Liver (tissue), 9 donors: ENCODE data around the gene ANKRD33B. TPM values are rescaled to one million over a fixed set of nuclear protein-coding genes. Genes with fewer than 3 reads are reported as not detected.

Experiments
- DNase-seq: peaks from one replicate; pipeline ENCODE4 v3.0.0-alpha.2; 2017; ENCODE audit warnings: low spot score
- H3K27ac ChIP-seq, 2 donors: one replicate each; pipeline ENCODE4 v1.7.0; 2013; ENCODE audit warnings: inconsistent platforms in 2 of 2, low read length in 2 of 2, control low read depth in 1 of 2, low read depth in 1 of 2, mild to moderate bottlenecking in 1 of 2
- H3K27me3 ChIP-seq, 4 donors: one replicate each; pipeline versions ENCODE4 v1.6.1 to v1.7.0; 2013; ENCODE audit warnings: low read length in 3 of 4, inconsistent platforms in 1 of 4, mild to moderate bottlenecking in 1 of 4, moderate library complexity in 1 of 4; ENCODE audit not compliant: control insufficient read depth in 4 of 4, insufficient read depth in 4 of 4
- H3K36me3 ChIP-seq, 4 donors: one replicate each; pipeline versions ENCODE4 v1.6.1 to v1.7.0; 2013; ENCODE audit warnings: low read length in 3 of 4, mild to moderate bottlenecking in 3 of 4, low read depth in 1 of 4, moderate library complexity in 1 of 4; ENCODE audit not compliant: control insufficient read depth in 4 of 4, insufficient read depth in 3 of 4
- H3K4me1 ChIP-seq, 4 donors: one replicate each; pipeline versions ENCODE4 v1.6.1 to v1.7.0; 2013; ENCODE audit warnings: low read length in 3 of 4, mild to moderate bottlenecking in 3 of 4, moderate library complexity in 1 of 4; ENCODE audit not compliant: control insufficient read depth in 4 of 4, insufficient read depth in 4 of 4
- H3K4me3 ChIP-seq, 3 donors: one replicate each; pipeline versions ENCODE4 v1.6.1 to v1.7.0; 2013; ENCODE audit warnings: low read length in 3 of 3, control low read depth in 1 of 3, low read depth in 1 of 3, mild to moderate bottlenecking in 1 of 3
- H3K9ac ChIP-seq, 2 donors: one replicate each; pipeline ENCODE4 v1.7.0; 2013; ENCODE audit warnings: low read length in 2 of 2, mild to moderate bottlenecking in 2 of 2, moderate library complexity in 2 of 2, control low read depth in 1 of 2, low read depth in 1 of 2
- H3K9me3 ChIP-seq, 4 donors: one replicate each; pipeline versions ENCODE4 v1.6.1 to v1.7.0; 2013; ENCODE audit warnings: low read length in 3 of 4; ENCODE audit not compliant: control insufficient read depth in 4 of 4
- EGR1 ChIP-seq, 2 donors: IDR thresholded peaks; 2 replicates each; pipeline ENCODE4 v1.6.1; 2016 to 2018; ENCODE audit warnings: antibody characterized with exemption in 2 of 2, low read depth in 2 of 2
- FOXA1 ChIP-seq: IDR thresholded peaks from 2 replicates; pipeline ENCODE4 v1.6.1; 2016; ENCODE audit warnings: antibody characterized with exemption
- GABPA ChIP-seq, 2 donors: IDR thresholded peaks in 1 of 2; conservative IDR thresholded peaks in 1 of 2; 2 replicates each; pipeline ENCODE4 v1.6.1; 2016; ENCODE audit warnings: antibody characterized with exemption in 2 of 2, mild to moderate bottlenecking in 1 of 2, moderate library complexity in 1 of 2
- HNF4G ChIP-seq: IDR thresholded peaks from 2 replicates; pipeline ENCODE4 v1.6.1; 2016; ENCODE audit warnings: antibody characterized with exemption
- NR2F2 ChIP-seq: IDR thresholded peaks from 2 replicates; pipeline ENCODE4 v1.6.1; 2016; ENCODE audit warnings: antibody characterized with exemption
- RAD21 ChIP-seq, 2 donors: IDR thresholded peaks; 2 replicates each; pipeline ENCODE4 v1.6.1; 2016; ENCODE audit warnings: antibody characterized with exemption in 2 of 2, mild to moderate bottlenecking in 2 of 2
- RXRA ChIP-seq, 2 donors: IDR thresholded peaks; 2 replicates each; pipeline ENCODE4 v1.6.1; 2017 to 2018; ENCODE audit warnings: antibody characterized with exemption in 2 of 2, mild to moderate bottlenecking in 1 of 2
- SP1 ChIP-seq: IDR thresholded peaks from 2 replicates; pipeline ENCODE4 v1.6.1; 2018; ENCODE audit warnings: antibody characterized with exemption, mild to moderate bottlenecking
- TAF1 ChIP-seq: conservative IDR thresholded peaks from 2 replicates; pipeline ENCODE4 v1.6.1; 2016; ENCODE audit warnings: antibody characterized with exemption, mild to moderate bottlenecking
- YY1 ChIP-seq: IDR thresholded peaks from 2 replicates; pipeline ENCODE4 v1.6.1; 2016; ENCODE audit warnings: antibody characterized with exemption, mild to moderate bottlenecking
- WGBS: extraction: QIAGEN DNeasy Blood & Tissue Kit; methylation state at CpG from one replicate; pipeline ENCODE4 v1.1.7; 2013; 5-methylcytosine and 5-hydroxymethylcytosine counted together
- polyA plus RNA-seq, 2 donors: library from polyadenylated mRNA; stranded (reverse) in 1 of 2; unstranded in 1 of 2; fragments of 200-250 nt in 1 of 2; fragments of >200 nt in 1 of 2; fragmentation: Nextera tagmentation in 1 of 2; extraction: Ambion mirVana in 1 of 2; gene quantifications; one replicate each; pipeline versions ENCODE4 v1.2.1 to v1.2.3, GENCODE V29; 2013 to 2015
- total RNA-seq, 2 donors: library from RNA; depleted of rRNA; stranded (reverse); fragments of >200 nt; gene quantifications; one replicate each; pipeline ENCODE4 v1.2.3, GENCODE V29; 2014
- TF ChIP-seq, protein P1 (sequence below): fragments of 150-350 bp; IDR thresholded peaks from 2 replicates; pipeline ENCODE4 v1.5.1; 2017; ENCODE audit warnings: improper control_type of control experiment, low read depth, low read length; ENCODE audit not compliant: missing input control
- TF ChIP-seq, protein P2 (sequence below): IDR thresholded peaks from 2 replicates; pipeline ENCODE4 v1.6.1; 2016; ENCODE audit warnings: antibody characterized with exemption
- TF ChIP-seq, protein P3 (sequence below): IDR thresholded peaks from 2 replicates; pipeline ENCODE4 v1.6.1; 2016; ENCODE audit warnings: antibody characterized with exemption
- TF ChIP-seq, protein P4 (sequence below): IDR thresholded peaks from 2 replicates; pipeline ENCODE4 v1.6.1; 2016; ENCODE audit warnings: antibody characterized with exemption, mild to moderate bottlenecking
- TF ChIP-seq, protein P5 (sequence below): IDR thresholded peaks from 2 replicates; pipeline ENCODE4 v1.6.1; 2016; ENCODE audit warnings: antibody characterized with exemption
- donor health status: healthy.
- donor health status: healthy.
- donor health status: healthy.
- donor health status: healthy.
- donor health status: healthy.

Gene ANKRD33B
- total and polyA plus RNA-seq, 4 donors: 0.09 to 1.9 (median 0.25) TPM; not detected in 1

DNA sequence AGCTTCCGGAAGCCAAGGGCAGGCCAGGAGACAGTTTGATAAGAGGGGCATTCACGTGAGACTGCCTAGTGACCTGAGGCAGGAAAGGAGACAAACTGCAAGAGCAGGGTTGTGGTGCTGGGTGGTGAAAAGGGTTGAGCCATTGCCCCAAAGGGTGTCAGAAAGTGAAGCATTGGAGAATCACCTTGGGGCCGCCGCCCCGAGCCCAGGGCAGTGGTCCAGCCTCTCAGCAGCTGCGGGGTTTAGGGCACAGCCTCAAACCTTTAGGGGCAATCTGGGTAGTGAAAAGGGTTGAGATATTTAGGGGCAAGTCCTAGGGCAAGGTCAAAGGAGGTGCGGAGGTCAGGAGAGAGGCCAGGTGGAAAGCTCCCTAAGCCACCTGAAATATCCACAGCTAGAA is 10.4 kb upstream of the ANKRD33B start:
- Histone ChIP-seq H3K4me1 (no peaks in the 10 kb centered on the region), H3K27me3 (no peaks in the 10 kb centered on the region), H3K36me3 (no peaks in the 10 kb centered on the region), H3K27ac (no peak overlapping the region), H3K9me3 (no peaks in the 10 kb centered on the region), H3K9ac (no peak overlapping the region), H3K4me3 (no peak overlapping the region)
- TF ChIP-seq RXRA (IDR thresholded peaks at IDR 0.05): no peak
- TF ChIP-seq EGR1 (IDR thresholded peaks at IDR 0.05; ENCODE audit: low read depth in 2 of 2): no peak
- no peak for TF ChIP-seq TAF1
- TF ChIP-seq, protein P1, sequence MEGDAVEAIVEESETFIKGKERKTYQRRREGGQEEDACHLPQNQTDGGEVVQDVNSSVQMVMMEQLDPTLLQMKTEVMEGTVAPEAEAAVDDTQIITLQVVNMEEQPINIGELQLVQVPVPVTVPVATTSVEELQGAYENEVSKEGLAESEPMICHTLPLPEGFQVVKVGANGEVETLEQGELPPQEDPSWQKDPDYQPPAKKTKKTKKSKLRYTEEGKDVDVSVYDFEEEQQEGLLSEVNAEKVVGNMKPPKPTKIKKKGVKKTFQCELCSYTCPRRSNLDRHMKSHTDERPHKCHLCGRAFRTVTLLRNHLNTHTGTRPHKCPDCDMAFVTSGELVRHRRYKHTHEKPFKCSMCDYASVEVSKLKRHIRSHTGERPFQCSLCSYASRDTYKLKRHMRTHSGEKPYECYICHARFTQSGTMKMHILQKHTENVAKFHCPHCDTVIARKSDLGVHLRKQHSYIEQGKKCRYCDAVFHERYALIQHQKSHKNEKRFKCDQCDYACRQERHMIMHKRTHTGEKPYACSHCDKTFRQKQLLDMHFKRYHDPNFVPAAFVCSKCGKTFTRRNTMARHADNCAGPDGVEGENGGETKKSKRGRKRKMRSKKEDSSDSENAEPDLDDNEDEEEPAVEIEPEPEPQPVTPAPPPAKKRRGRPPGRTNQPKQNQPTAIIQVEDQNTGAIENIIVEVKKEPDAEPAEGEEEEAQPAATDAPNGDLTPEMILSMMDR: no peak
- TF ChIP-seq, protein P2, sequence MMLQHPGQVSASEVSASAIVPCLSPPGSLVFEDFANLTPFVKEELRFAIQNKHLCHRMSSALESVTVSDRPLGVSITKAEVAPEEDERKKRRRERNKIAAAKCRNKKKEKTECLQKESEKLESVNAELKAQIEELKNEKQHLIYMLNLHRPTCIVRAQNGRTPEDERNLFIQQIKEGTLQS: no peak
- TF ChIP-seq SP1: no peak
- TF ChIP-seq YY1: no peak
- no peak for TF ChIP-seq RAD21 (IDR thresholded peaks at IDR 0.05)
- no peak for TF ChIP-seq HNF4G
- TF ChIP-seq, protein P3, sequence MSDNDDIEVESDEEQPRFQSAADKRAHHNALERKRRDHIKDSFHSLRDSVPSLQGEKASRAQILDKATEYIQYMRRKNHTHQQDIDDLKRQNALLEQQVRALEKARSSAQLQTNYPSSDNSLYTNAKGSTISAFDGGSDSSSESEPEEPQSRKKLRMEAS: no peak
- TF ChIP-seq FOXA1: no peak
- TF ChIP-seq, protein P4, sequence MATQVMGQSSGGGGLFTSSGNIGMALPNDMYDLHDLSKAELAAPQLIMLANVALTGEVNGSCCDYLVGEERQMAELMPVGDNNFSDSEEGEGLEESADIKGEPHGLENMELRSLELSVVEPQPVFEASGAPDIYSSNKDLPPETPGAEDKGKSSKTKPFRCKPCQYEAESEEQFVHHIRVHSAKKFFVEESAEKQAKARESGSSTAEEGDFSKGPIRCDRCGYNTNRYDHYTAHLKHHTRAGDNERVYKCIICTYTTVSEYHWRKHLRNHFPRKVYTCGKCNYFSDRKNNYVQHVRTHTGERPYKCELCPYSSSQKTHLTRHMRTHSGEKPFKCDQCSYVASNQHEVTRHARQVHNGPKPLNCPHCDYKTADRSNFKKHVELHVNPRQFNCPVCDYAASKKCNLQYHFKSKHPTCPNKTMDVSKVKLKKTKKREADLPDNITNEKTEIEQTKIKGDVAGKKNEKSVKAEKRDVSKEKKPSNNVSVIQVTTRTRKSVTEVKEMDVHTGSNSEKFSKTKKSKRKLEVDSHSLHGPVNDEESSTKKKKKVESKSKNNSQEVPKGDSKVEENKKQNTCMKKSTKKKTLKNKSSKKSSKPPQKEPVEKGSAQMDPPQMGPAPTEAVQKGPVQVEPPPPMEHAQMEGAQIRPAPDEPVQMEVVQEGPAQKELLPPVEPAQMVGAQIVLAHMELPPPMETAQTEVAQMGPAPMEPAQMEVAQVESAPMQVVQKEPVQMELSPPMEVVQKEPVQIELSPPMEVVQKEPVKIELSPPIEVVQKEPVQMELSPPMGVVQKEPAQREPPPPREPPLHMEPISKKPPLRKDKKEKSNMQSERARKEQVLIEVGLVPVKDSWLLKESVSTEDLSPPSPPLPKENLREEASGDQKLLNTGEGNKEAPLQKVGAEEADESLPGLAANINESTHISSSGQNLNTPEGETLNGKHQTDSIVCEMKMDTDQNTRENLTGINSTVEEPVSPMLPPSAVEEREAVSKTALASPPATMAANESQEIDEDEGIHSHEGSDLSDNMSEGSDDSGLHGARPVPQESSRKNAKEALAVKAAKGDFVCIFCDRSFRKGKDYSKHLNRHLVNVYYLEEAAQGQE: no peak
- no peak for TF ChIP-seq GABPA (IDR thresholded peaks at IDR 0.05 in 1 of 2, conservative IDR thresholded peaks at IDR 0.05 in 1 of 2)
- TF ChIP-seq NR2F2: no peak
- TF ChIP-seq, protein P5, sequence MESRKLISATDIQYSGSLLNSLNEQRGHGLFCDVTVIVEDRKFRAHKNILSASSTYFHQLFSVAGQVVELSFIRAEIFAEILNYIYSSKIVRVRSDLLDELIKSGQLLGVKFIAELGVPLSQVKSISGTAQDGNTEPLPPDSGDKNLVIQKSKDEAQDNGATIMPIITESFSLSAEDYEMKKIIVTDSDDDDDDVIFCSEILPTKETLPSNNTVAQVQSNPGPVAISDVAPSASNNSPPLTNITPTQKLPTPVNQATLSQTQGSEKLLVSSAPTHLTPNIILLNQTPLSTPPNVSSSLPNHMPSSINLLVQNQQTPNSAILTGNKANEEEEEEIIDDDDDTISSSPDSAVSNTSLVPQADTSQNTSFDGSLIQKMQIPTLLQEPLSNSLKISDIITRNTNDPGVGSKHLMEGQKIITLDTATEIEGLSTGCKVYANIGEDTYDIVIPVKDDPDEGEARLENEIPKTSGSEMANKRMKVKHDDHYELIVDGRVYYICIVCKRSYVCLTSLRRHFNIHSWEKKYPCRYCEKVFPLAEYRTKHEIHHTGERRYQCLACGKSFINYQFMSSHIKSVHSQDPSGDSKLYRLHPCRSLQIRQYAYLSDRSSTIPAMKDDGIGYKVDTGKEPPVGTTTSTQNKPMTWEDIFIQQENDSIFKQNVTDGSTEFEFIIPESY: no peak
- no peak for DNase-seq
- 86% methylated on average over 7 of the region's 7 CpGs for WGBS

DNA sequence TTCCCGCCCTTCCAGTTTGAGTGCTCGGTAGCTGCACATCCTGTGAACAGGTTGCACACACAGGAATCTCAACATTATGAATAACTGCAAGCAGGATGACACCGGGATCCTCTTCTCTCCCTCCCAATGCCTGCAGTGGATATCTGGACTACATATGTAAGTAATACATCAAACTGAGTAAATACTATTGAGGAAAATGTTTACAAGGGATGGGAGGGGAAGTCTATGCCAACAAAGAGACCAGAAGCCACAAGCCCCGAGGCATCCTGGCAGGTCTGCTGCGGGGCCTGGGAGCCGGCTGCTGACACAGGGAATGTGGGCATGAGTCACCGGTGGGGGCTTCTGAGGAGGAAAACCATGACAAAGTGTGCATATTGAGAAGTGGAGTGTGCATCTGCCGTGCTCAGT is 8.6 kb upstream of the ANKRD33B start:
- Histone ChIP-seq H3K36me3 (no peaks in the 10 kb centered on the region), H3K27me3 (no peaks in the 10 kb centered on the region), H3K27ac (no peak overlapping the region), H3K9me3 (no peaks in the 10 kb centered on the region), H3K9ac (no peak overlapping the region), H3K4me3 (no peak overlapping the region), H3K4me1 (no peaks in the 10 kb centered on the region)
- no peak for DNase-seq
- 69% methylated on average over 8 of the region's 8 CpGs for WGBS
- TF ChIP-seq, protein P2: no peak
- TF ChIP-seq RXRA (IDR thresholded peaks at IDR 0.05): no peak
